Stomach (tissue), 9 donors: ENCODE measurements around the gene GALNT18. TPM values are rescaled to one million over a fixed set of nuclear protein-coding genes. Genes with fewer than 3 reads are reported as not detected.
A peak's percentile ranks its signal among the peaks of the same experiment; 100 is the strongest.

ENCODE experiments used
- DNase-seq, 2 donors: peaks; one replicate each; pipeline versions ENCODE4 v3.0.0 to v3.0.0-alpha.2; 2013 to 2019
- H3K27ac ChIP-seq, 5 donors: fragments of 200-600 bp in 4 of 5; sonication (generic) in 4 of 5; one replicate each; pipeline ENCODE4 v1.5.1; 2013 to 2019; ENCODE audit warnings: mild to moderate bottlenecking in 1 of 5, moderate library complexity in 1 of 5
- H3K27me3 ChIP-seq, 3 donors: fragments of 200-600 bp; sonication (generic); one replicate each; pipeline ENCODE4 v1.5.1; 2017 to 2019; ENCODE audit warnings: mixed run types in 1 of 3
- H3K36me3 ChIP-seq, 4 donors: fragments of 200-600 bp; sonication (generic); 1 replicate in 3 of 4; 2 replicates in 1 of 4; pipeline ENCODE4 v1.5.1; 2016 to 2019
- H3K4me1 ChIP-seq, 4 donors: fragments of 200-600 bp; sonication (generic); one replicate each; pipeline ENCODE4 v1.5.1; 2016 to 2019
- H3K4me3 ChIP-seq, 4 donors: fragments of 200-600 bp; sonication (generic) in 3 of 4; one replicate each; pipeline ENCODE4 v1.5.1; 2016 to 2019; ENCODE audit warnings: mild to moderate bottlenecking in 1 of 4
- H3K9me3 ChIP-seq, 4 donors: fragments of 200-600 bp; sonication (generic); one replicate each; pipeline ENCODE4 v1.5.1; 2016 to 2019
- EP300 ChIP-seq: sonication (generic); formaldehyde crosslinking; IDR thresholded peaks from one replicate; pipeline ENCODE4 v1.6.1; 2017; ENCODE audit warnings: antibody characterized with exemption
- POLR2A ChIP-seq, 4 donors: fragments of 450-650 bp; IDR thresholded peaks; one replicate each; pipeline ENCODE4 v1.6.1; 2016; ENCODE audit warnings: antibody characterized with exemption in 4 of 4, control low read depth in 2 of 4, mild to moderate bottlenecking in 1 of 4, moderate library complexity in 1 of 4
- POLR2AphosphoS5 ChIP-seq, 3 donors: sonication (generic); formaldehyde crosslinking; IDR thresholded peaks; one replicate each; pipeline ENCODE4 v1.6.1; 2016; ENCODE audit warnings: antibody characterized with exemption in 3 of 3
- WGBS, 5 donors: extraction: QIAGEN DNeasy Blood & Tissue Kit in 3 of 5; methylation state at CpG; one replicate each; pipeline versions ENCODE4 v1.1.5 to v1.1.7; 2013 to 2018; 5-methylcytosine and 5-hydroxymethylcytosine counted together
- intact Hi-C: fragments of 100-400 bp; cut with DNase I; formaldehyde crosslinking; loops from one replicate; pipeline ENCODE4 v1.15.1; 2023; ENCODE audit warnings: low total_unique reads
- polyA plus RNA-seq, 3 donors: library from polyadenylated mRNA; stranded (reverse); fragments of 200-250 nt; gene quantifications; one replicate each; pipeline ENCODE4 v1.2.3, GENCODE V29; 2013
- total RNA-seq, 5 donors: library from RNA; depleted of rRNA; stranded (reverse); fragments of >200 nt; gene quantifications; one replicate each; pipeline versions ENCODE4 v1.1.0 to v1.2.3, GENCODE V29; 2014 to 2016
- TF ChIP-seq, protein P1 (sequence below), 7 experiments: fragments of 450-650 bp in 4 of 7; fragments of 200-600 bp in 3 of 7; sonication (generic) in 3 of 7; IDR thresholded peaks; one replicate each; pipeline ENCODE4 v1.5.1; 2016 to 2019; ENCODE audit warnings: antibody characterized with exemption in 7 of 7, control low read depth in 2 of 7, mild to moderate bottlenecking in 1 of 7
- donor health status: healthy with polysubstance abuse.
- donor health status: Bipolar disorder and iron deficiency.
- donor health status: healthy.

The GALNT18 gene
- total and polyA plus RNA-seq, 8 donors: 0.58 to 16.1 (median 2.7) TPM

DNA sequence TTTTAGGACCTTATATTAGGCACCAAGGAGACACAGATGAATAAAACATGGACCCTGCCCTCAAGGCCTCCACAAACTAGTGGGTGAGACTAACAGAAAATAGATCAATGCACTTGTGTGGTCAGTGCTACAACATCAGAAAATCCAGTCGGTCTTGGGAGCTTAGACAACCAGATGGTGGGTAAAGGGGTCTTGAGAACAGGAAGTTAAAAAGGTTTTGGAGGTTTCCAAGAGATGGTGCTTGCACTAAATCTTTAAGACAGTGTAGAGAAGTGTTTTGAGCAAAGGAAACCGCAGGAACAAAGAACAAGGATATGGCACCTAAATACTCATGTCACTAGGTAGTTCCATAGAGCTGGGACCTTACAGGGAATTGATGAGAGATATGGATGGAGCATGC is 56.2 kb downstream of the GALNT18 start:
- Histone ChIP-seq H3K27me3 (peaks cover 0 to 6% (median 0%) of the 10 kb centered on the region in 3 donors), H3K4me1 (peaks cover 0 to 18% (median 5%) of the 10 kb centered on the region in 4 donors), H3K4me3 (no peak overlapping the region), H3K36me3 (no peaks in the 10 kb centered on the region), H3K27ac (no peak overlapping the region), H3K9me3 (no peaks in the 10 kb centered on the region)
- WGBS, 5 donors: 64 to 78% (median 70%) methylated on average over 2 of the region's 2 CpGs
- TF ChIP-seq POLR2A (IDR thresholded peaks at IDR 0.05) (no peak), POLR2AphosphoS5 (IDR thresholded peaks at IDR 0.05) (no peak), EP300 (no peak)
- TF ChIP-seq, protein P1, sequence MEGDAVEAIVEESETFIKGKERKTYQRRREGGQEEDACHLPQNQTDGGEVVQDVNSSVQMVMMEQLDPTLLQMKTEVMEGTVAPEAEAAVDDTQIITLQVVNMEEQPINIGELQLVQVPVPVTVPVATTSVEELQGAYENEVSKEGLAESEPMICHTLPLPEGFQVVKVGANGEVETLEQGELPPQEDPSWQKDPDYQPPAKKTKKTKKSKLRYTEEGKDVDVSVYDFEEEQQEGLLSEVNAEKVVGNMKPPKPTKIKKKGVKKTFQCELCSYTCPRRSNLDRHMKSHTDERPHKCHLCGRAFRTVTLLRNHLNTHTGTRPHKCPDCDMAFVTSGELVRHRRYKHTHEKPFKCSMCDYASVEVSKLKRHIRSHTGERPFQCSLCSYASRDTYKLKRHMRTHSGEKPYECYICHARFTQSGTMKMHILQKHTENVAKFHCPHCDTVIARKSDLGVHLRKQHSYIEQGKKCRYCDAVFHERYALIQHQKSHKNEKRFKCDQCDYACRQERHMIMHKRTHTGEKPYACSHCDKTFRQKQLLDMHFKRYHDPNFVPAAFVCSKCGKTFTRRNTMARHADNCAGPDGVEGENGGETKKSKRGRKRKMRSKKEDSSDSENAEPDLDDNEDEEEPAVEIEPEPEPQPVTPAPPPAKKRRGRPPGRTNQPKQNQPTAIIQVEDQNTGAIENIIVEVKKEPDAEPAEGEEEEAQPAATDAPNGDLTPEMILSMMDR (IDR thresholded peaks at IDR 0.05): no peak
- DNase-seq: no peak
- intact Hi-C loops: no loop called here

DNA sequence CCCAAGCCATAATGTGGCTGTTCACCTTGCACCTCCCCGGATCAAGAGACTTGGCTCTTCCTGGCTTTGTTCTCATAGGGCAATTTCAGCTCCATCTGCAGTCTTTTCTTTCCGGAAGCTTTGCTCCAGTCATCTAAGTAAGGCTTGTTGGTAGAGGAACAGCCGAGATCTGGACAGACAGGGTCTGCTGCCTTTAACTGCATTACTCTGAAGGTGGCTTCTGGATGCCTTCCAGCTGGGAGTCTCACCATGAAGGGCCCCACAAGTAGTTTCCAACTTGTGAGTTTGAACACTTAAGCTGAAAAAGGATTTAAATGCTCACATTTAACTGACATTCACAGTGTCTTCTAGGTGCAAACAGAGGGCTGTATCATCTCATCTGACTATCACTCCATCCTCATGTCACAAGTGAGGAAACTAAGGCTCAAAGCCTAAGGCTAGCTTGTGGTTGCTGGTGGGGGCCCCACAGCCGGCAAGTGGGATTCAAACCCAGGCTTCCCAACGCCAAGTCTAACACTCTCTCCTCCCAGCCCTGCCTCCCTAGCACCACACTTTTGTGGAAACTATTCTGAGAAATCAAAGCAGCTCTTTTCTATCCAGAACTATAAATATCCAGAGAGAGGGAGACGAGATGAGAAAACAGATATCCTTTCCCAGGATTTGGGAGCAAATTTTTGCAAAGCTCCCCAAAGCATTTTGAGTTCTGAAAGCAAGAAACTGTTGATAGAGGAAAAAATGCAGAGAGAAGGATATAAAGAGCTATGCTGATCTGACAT is 58.4 kb downstream of the GALNT18 start:
- H3K27ac ChIP-seq: no peak overlapping the region
- H3K27me3 ChIP-seq: peaks cover 0 to 6% (median 0%) of the 10 kb centered on the region in 3 donors
- no peak for TF ChIP-seq POLR2AphosphoS5 (IDR thresholded peaks at IDR 0.05)
- no peaks in the 10 kb centered on the region for H3K9me3 ChIP-seq
- no peak overlapping the region for H3K4me3 ChIP-seq
- peak in 1 of 2 donors; percentile 30 for DNase-seq
- WGBS, 5 donors: 61 to 72% (median 67%) methylated on average over 6 of the region's 6 CpGs
- intact Hi-C loops: no loop called here
- H3K4me1 ChIP-seq: peaks cover 0 to 5% (median 0%) of the 10 kb centered on the region in 4 donors
- H3K36me3 ChIP-seq: no peaks in the 10 kb centered on the region

DNA sequence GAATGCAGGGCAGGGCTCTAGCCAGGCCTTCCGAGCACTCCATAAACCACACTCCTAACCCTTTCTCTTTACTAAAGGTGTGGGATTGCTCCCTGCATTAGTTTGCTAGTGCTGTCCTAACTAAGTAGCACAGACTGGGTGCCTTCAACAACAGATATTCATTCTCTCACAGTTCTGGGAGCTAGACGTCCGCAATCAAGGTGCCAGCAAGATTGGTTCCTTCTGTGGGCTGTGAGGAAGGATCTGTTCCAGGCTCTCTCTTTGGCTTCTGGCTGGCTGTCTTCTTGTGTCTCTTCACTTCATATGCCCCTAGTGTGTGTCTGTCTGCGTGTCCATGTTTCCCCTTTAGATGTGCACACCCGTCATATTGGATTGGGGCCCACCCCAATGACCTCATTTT is 59.8 kb downstream of the GALNT18 start:
- H3K4me3 ChIP-seq: no peak overlapping the region
- TF ChIP-seq, protein P1 (IDR thresholded peaks at IDR 0.05): no peak
- TF ChIP-seq POLR2AphosphoS5 (IDR thresholded peaks at IDR 0.05) (no peak), EP300 (no peak), POLR2A (IDR thresholded peaks at IDR 0.05) (no peak)
- intact Hi-C loops: no loop called here

GRCh38 chr11:11558826-11559225 is 63.0 kb downstream of the GALNT18 start:
- Histone ChIP-seq H3K4me1 (peaks cover 0 to 24% (median 13%) of the 10 kb centered on the region in 4 donors), H3K27me3 (peaks cover 0 to 6% (median 0%) of the 10 kb centered on the region in 3 donors), H3K9me3 (no peaks in the 10 kb centered on the region), H3K36me3 (no peaks in the 10 kb centered on the region), H3K4me3 (no peak overlapping the region), H3K27ac (no peak overlapping the region)
- TF ChIP-seq POLR2A (IDR thresholded peaks at IDR 0.05) (no peak), POLR2AphosphoS5 (IDR thresholded peaks at IDR 0.05) (no peak), EP300 (no peak)
- TF ChIP-seq, protein P1 (IDR thresholded peaks at IDR 0.05): no peak
- intact Hi-C loops: no loop called here
- no peak for DNase-seq
- WGBS, 5 donors: 43 to 59% (median 55%) methylated on average over 2 of the region's 2 CpGs

More for the DNA sequence above, 59.8 kb downstream of the GALNT18 start:
- no peaks in the 10 kb centered on the region for H3K9me3 ChIP-seq
- WGBS, 5 donors: 83 to 96% (median 92%) methylated on average over 5 of the region's 5 CpGs
- H3K36me3 ChIP-seq: no peaks in the 10 kb centered on the region
- H3K27me3 ChIP-seq: peaks cover 0 to 6% (median 0%) of the 10 kb centered on the region in 3 donors
- peaks cover 0 to 5% (median 0%) of the 10 kb centered on the region in 4 donors for H3K4me1 ChIP-seq
- no peak for DNase-seq
- no peak overlapping the region for H3K27ac ChIP-seq

DNA sequence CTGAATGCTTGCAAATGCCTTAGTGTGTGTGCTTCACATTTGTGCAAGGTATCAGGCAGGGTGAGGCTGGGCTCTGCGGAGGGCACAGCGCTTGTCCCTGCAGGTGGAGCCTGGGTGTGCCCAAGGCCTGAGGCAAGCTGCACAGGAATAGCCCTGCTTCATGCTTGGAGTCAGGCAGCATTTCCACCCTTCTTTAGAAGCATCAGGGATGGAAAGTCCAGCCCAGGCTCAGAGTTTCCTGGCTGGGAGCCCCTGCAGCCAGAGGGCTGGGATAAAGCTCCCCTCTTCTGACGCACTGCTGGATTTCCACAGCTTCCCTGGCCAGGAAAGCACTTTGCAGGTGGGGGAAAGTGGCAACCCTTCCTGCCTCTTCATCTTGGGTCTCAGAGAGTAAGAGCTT is 63.4 kb downstream of the GALNT18 start:
- WGBS, 5 donors: 52 to 65% (median 60%) methylated on average over 3 of the region's 3 CpGs
- H3K4me3 ChIP-seq: no peak overlapping the region
- H3K27me3 ChIP-seq: peaks cover 0 to 6% (median 0%) of the 10 kb centered on the region in 3 donors
- no peaks in the 10 kb centered on the region for H3K9me3 ChIP-seq
- H3K4me1 ChIP-seq: peaks cover 0 to 25% (median 13%) of the 10 kb centered on the region in 4 donors
- intact Hi-C loops: no loop called here
- H3K27ac ChIP-seq: no peak overlapping the region
- peak in 1 of 2 donors; percentile 64 for DNase-seq
- H3K36me3 ChIP-seq: no peaks in the 10 kb centered on the region
- TF ChIP-seq, protein P1 (IDR thresholded peaks at IDR 0.05): no peak
- TF ChIP-seq POLR2AphosphoS5 (IDR thresholded peaks at IDR 0.05): no peak
- no peak for TF ChIP-seq POLR2A (IDR thresholded peaks at IDR 0.05)
- TF ChIP-seq EP300: no peak
